ENCODE measurements around the gene MRPS14.

GRCh38 chr1:175013445-175013844 lies 9.8 kb downstream of the MRPS14 start:
- TF ChIP-seq CTCF (conservative IDR thresholded peaks at IDR 0.05; ENCODE audit: low read depth, low read length) (no peak), CEBPB (IDR thresholded peaks at IDR 0.05; ENCODE audit: low read depth, low read length) (no peak), ELK1 (IDR thresholded peaks at IDR 0.05; ENCODE audit: borderline replicate concordance, low read depth, low read length) (no peak)

Data from IMR-90 (cell line).